ENCODE measurements around the gene SLIT1.

- TF ChIP-seq, protein P1, sequence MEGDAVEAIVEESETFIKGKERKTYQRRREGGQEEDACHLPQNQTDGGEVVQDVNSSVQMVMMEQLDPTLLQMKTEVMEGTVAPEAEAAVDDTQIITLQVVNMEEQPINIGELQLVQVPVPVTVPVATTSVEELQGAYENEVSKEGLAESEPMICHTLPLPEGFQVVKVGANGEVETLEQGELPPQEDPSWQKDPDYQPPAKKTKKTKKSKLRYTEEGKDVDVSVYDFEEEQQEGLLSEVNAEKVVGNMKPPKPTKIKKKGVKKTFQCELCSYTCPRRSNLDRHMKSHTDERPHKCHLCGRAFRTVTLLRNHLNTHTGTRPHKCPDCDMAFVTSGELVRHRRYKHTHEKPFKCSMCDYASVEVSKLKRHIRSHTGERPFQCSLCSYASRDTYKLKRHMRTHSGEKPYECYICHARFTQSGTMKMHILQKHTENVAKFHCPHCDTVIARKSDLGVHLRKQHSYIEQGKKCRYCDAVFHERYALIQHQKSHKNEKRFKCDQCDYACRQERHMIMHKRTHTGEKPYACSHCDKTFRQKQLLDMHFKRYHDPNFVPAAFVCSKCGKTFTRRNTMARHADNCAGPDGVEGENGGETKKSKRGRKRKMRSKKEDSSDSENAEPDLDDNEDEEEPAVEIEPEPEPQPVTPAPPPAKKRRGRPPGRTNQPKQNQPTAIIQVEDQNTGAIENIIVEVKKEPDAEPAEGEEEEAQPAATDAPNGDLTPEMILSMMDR (IDR thresholded peaks at IDR 0.05 in 4 of 5, conservative IDR thresholded peaks at IDR 0.05 in 1 of 5), result no peak
- TF ChIP-seq POLR2A (IDR thresholded peaks at IDR 0.05), result no peak
These were observed 136.9 kb downstream of the SLIT1 start for GRCh38 chr10:97048649-97049427.
